Astrocyte (in vitro differentiated cells and primary cell): Measurements from ENCODE around the gene PRKG1. TPM values are rescaled to one million over a fixed set of nuclear protein-coding genes. Genes with fewer than 3 reads are reported as not detected.

Experiments
- DNase-seq: peaks from one replicate; pipeline ENCODE4 v3.0.0-alpha.2; 2010; ENCODE audit warnings: low read depth
- FAIRE-seq: peaks from 2 replicates; lab custom pipeline; 2011; peaks lifted over from hg19 to GRCh38; lab: Jason Lieb, UNC
- H2AFZ ChIP-seq: 2 replicates; pipeline ENCODE4 v1.6.0; 2012; ENCODE audit warnings: low read depth, low read length, inconsistent platforms
- H3K27ac ChIP-seq: 2 replicates; pipeline ENCODE4 v1.5.1; 2011; ENCODE audit warnings: low read depth, low read length, inconsistent platforms
- H3K27me3 ChIP-seq: 2 replicates; pipeline ENCODE4 v1.6.0; 2011; ENCODE audit warnings: low read length, inconsistent platforms; ENCODE audit not compliant: insufficient read depth
- H3K36me3 ChIP-seq: 2 replicates; pipeline ENCODE4 v1.5.1; 2011; ENCODE audit warnings: low read length, inconsistent platforms; ENCODE audit not compliant: insufficient read depth
- H3K4me1 ChIP-seq: 2 replicates; pipeline ENCODE4 v1.5.1; 2011; ENCODE audit warnings: low read length, inconsistent platforms; ENCODE audit not compliant: insufficient read depth
- H3K4me2 ChIP-seq: 2 replicates; pipeline ENCODE4 v1.6.0; 2012; ENCODE audit warnings: low read length, inconsistent platforms
- H3K4me3 ChIP-seq: 2 replicates; pipeline ENCODE4 v1.5.1; 2011; ENCODE audit warnings: low read depth, mild to moderate bottlenecking, low read length, inconsistent platforms; ENCODE audit not compliant: insufficient read depth
- H3K79me2 ChIP-seq: 2 replicates; pipeline ENCODE4 v1.6.0; 2012; ENCODE audit warnings: mild to moderate bottlenecking, low read length, inconsistent platforms; ENCODE audit not compliant: insufficient read depth
- H3K9ac ChIP-seq: 2 replicates; pipeline ENCODE4 v1.6.0; 2012; ENCODE audit warnings: mild to moderate bottlenecking, low read length, inconsistent platforms
- H3K9me3 ChIP-seq: 2 replicates; pipeline ENCODE4 v1.5.1; 2012; ENCODE audit warnings: low read depth, mild to moderate bottlenecking, low read length, inconsistent platforms; ENCODE audit not compliant: insufficient read depth
- H4K20me1 ChIP-seq: 2 replicates; pipeline ENCODE4 v1.6.0; 2012; ENCODE audit warnings: low read length, inconsistent platforms; ENCODE audit not compliant: insufficient read depth
- H3K27ac Mint-ChIP-seq: one replicate; pipeline ENCODE4 v1.8.0; 2021; ENCODE audit warnings: mild to moderate bottlenecking, mixed read lengths; ENCODE audit not compliant: unreplicated experiment
- H3K27me3 Mint-ChIP-seq: one replicate; pipeline ENCODE4 v1.8.0; 2021; ENCODE audit warnings: low read depth, mixed read lengths; ENCODE audit not compliant: unreplicated experiment
- H3K36me3 Mint-ChIP-seq: one replicate; pipeline ENCODE4 v1.8.0; 2021; ENCODE audit warnings: low read depth, mixed read lengths; ENCODE audit not compliant: unreplicated experiment
- H3K4me1 Mint-ChIP-seq: one replicate; pipeline ENCODE4 v1.8.0; 2021; ENCODE audit warnings: low read depth, mixed read lengths; ENCODE audit not compliant: unreplicated experiment
- H3K4me3 Mint-ChIP-seq: one replicate; pipeline ENCODE4 v1.8.0; 2021; ENCODE audit warnings: mild to moderate bottlenecking, moderate library complexity, mixed read lengths; ENCODE audit not compliant: unreplicated experiment
- H3K9me3 Mint-ChIP-seq: one replicate; pipeline ENCODE4 v1.8.0; 2021; ENCODE audit warnings: mild to moderate bottlenecking, mixed read lengths; ENCODE audit not compliant: unreplicated experiment
- CTCF ChIP-seq: IDR thresholded peaks from 2 replicates; pipeline ENCODE4 v1.5.1; 2011; ENCODE audit warnings: low read depth, mild to moderate bottlenecking, inconsistent platforms, low read length, moderate library complexity; ENCODE audit not compliant: insufficient read depth
- EZH2 ChIP-seq: IDR thresholded peaks from 2 replicates; pipeline ENCODE4 v1.6.1; 2012; ENCODE audit warnings: mild to moderate bottlenecking, low read length, inconsistent platforms; ENCODE audit not compliant: insufficient read depth
- total RNA-seq: library from RNA; stranded (reverse); gene quantifications from 2 replicates; pipeline ENCODE4 v1.2.1, GENCODE V29; 2021

The PRKG1 gene
- total RNA-seq, 1 donor from 2014 or later, result 3.1 TPM

- Histone ChIP-seq H3K4me2 (no peak overlapping the region), H3K9ac (no peak overlapping the region), H3K36me3 (no peaks in the 10 kb centered on the region), H3K27me3 (no peaks in the 10 kb centered on the region), H2AFZ (no peak overlapping the region), H3K9me3 (no peaks in the 10 kb centered on the region), H3K4me3 (no peak overlapping the region), H3K79me2 (no peaks in the 10 kb centered on the region), H4K20me1 (no peaks in the 10 kb centered on the region), H3K27ac (no peak overlapping the region), H3K4me1 (no peaks in the 10 kb centered on the region)
- Mint-ChIP-seq H3K36me3 (no peaks in the 10 kb centered on the region), H3K27me3 (no peaks in the 10 kb centered on the region), H3K4me1 (peaks cover 10% of the 10 kb centered on the region), H3K9me3 (no peaks in the 10 kb centered on the region), H3K27ac (no peak overlapping the region), H3K4me3 (no peak overlapping the region)
- TF ChIP-seq CTCF (no peak), EZH2 (no peak)
- no peak for DNase-seq
- FAIRE-seq, result peak; percentile 34
Measured at GRCh38 chr10:51806079-51806835, 732.0 kb downstream of the PRKG1 start.

GRCh38 chr10:51808187-51808586 lies 733.9 kb downstream of the PRKG1 start:
- H3K27ac Mint-ChIP-seq, result no peak overlapping the region
- H3K4me3 Mint-ChIP-seq, result no peak overlapping the region
- no peak overlapping the region for H3K4me3 ChIP-seq
- TF ChIP-seq CTCF (no peak), EZH2 (no peak)
- no peaks in the 10 kb centered on the region for H3K9me3 Mint-ChIP-seq
- FAIRE-seq (no peak), DNase-seq (no peak)
- H3K9me3 ChIP-seq, result no peaks in the 10 kb centered on the region
- no peak overlapping the region for H2AFZ ChIP-seq
- H3K27ac ChIP-seq, result no peak overlapping the region
- no peaks in the 10 kb centered on the region for H3K27me3 Mint-ChIP-seq
- no peak overlapping the region for H3K4me2 ChIP-seq
- H3K4me1 Mint-ChIP-seq, result peaks cover 10% of the 10 kb centered on the region
- H3K4me1 ChIP-seq, result no peaks in the 10 kb centered on the region
- no peak overlapping the region for H3K9ac ChIP-seq
- H4K20me1 ChIP-seq, result no peaks in the 10 kb centered on the region
- H3K27me3 ChIP-seq, result no peaks in the 10 kb centered on the region
- no peaks in the 10 kb centered on the region for H3K79me2 ChIP-seq
- no peaks in the 10 kb centered on the region for H3K36me3 ChIP-seq
- no peaks in the 10 kb centered on the region for H3K36me3 Mint-ChIP-seq

- no peak overlapping the region for H2AFZ ChIP-seq
- Mint-ChIP-seq H3K36me3 (no peaks in the 10 kb centered on the region), H3K9me3 (no peaks in the 10 kb centered on the region), H3K27me3 (no peaks in the 10 kb centered on the region), H3K27ac (no peak overlapping the region), H3K4me3 (no peak overlapping the region), H3K4me1 (no peaks in the 10 kb centered on the region)
- DNase-seq (no peak), FAIRE-seq (no peak)
- H3K79me2 ChIP-seq, result no peaks in the 10 kb centered on the region
- no peak overlapping the region for H3K9ac ChIP-seq
- H4K20me1 ChIP-seq, result no peaks in the 10 kb centered on the region
- no peaks in the 10 kb centered on the region for H3K9me3 ChIP-seq
- TF ChIP-seq CTCF (no peak), EZH2 (no peak)
- no peaks in the 10 kb centered on the region for H3K36me3 ChIP-seq
- no peak overlapping the region for H3K27ac ChIP-seq
- H3K4me3 ChIP-seq, result no peak overlapping the region
- H3K27me3 ChIP-seq, result no peaks in the 10 kb centered on the region
- no peak overlapping the region for H3K4me2 ChIP-seq
- H3K4me1 ChIP-seq, result no peaks in the 10 kb centered on the region
Measured at GRCh38 chr10:51815723-51816122, 741.4 kb downstream of the PRKG1 start.
